ENCODE results near the gene LCN12.

LCN12 gene

GRCh38 chr9:136945333-136946227 is 6.5 kb upstream of the LCN12 start:
- no peak for DNase-seq

- DNase-seq, result no peak
Observed at GRCh38 chr9:136946228-136947027, 5.6 kb upstream of the LCN12 start.

GRCh38 chr9:136947028-136947891 is 4.8 kb upstream of the LCN12 start:
- DNase-seq, result no peak

GRCh38 chr9:136947955-136948510 is 4.0 kb upstream of the LCN12 start:
- DNase-seq, result no peak

DNA sequence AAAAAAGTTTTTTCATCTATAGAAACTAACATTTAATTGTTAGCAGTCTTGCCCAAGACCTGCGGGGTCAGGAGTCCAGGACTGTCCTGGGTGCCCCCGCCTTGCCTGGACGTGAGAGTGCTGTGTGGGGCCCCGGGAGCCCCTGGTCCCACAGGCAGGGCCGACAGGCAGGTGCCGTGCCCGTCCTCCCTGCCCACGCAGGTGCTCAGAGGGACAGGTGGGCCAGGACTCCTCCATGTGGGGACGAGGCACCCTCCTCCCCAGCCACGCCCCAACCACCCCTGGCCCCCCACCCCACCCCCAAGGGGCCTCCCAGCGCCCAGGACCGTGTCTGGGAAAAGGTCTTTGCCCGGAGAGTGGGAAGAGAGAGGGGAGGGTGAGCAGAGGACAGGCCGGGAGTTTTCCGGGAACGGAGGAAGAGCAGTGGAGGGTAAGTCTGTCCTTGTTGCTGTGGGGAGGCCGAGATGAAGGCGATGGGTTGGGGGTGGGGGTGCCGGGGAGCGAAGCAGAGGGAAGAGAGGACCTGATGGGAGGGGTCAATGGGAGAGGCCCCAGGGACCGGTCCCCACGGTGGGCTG is 2.7 kb upstream of the LCN12 start:
- DNase-seq, result no peak

DNA sequence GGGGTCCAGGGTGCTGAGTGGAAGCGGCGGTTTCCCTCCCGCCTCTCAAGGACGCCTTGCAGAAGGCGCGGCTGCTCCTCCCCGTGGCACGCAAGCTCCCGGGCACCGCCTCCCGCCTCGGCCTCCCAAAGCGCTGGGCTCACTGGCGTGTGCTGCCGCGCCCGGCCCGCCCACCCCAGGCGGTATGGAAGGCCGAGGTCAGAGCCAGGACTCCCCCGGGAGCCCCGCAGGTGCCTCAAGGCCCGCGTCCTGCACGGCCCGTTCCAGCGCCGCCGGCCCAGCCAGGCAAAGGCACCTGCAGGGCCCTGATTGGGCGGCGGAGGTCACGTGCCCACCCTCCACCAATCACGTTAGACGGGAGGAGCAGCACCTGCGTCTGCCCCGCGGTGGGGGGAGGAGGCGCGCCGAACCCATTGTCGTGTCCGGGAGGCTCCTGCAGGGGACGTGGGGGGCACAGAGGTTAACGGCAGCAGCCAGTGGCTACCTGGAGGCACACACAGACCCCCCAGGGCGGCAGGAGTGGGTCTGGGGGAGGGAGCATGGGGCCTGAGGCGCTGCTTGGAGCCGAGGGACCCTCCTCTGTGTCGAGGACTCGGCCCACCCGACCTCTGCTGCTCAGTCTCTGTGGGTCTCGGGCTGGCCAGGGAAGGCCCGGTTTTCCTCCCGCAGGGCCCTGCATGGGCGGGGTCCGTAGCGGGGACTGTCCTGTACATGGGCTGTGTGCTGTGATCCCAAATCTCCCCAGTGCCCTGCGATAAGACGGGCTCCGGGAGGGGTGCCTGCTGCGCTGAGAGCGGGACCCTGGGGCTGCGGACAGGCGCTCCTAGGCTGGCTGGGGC is 2.0 kb upstream of the LCN12 start:
- DNase-seq, result peak; percentile 71

DNA sequence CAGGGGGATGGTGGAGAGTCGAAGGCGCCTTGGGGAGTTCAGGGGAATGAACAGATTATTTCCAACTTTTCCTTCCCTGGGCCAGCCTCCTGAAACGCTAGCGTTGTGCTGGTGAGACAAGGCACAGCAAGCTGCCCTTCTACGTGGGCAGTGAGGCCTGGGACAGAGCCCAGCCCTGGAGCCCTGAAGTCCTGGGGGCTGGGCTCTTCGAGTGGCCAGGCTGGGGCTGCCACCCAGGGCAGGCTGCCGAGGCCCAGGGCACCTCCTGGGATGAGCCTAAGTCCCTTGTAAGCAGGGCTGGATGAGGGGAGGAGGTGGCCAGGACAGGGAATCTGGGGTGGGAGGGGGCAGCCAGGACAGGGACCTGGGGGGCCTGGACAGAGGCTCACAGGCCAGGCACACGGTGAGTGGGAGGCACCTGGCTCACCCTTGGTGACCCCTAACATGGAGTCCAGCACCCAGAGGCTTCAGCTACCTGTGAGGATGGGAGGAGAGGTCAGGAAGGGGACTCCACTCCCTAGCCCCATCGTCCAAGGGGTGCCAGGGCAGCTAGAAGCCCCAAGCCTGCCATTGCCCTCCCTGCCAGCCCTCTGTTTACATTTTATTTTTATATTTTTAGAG is 1.3 kb upstream of the LCN12 start:
- DNase-seq, result no peak

DNA sequence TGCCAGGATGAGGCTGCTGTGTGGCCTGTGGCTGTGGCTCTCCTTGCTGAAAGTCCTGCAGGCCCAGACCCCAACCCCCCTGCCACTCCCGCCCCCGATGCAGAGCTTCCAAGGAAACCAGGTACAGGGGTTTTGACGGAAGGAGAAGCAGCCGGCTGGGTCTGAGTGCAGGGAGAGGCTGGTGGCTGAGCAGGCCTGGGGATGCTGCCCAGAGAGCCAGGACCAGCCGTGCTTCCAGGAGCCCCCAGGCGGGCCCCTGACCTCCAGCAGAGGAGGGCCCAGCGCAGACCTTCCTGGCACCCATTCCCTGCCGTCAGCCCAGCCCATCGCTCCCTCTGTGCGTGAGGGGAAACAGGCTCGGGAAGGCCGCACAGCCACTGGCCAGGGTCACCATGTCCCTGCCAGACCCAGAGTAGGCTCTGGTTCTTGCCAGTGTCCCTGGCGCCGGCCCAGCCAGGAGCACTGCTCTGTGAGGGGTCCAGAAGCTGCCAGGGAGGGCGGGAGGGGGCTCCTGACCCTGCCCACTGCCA is 313 bp downstream of the LCN12 start:
- no peak for DNase-seq

GRCh38 chr9:136952876-136953770 is 1.1 kb downstream of the LCN12 start:
- DNase-seq, result no peak

DNA sequence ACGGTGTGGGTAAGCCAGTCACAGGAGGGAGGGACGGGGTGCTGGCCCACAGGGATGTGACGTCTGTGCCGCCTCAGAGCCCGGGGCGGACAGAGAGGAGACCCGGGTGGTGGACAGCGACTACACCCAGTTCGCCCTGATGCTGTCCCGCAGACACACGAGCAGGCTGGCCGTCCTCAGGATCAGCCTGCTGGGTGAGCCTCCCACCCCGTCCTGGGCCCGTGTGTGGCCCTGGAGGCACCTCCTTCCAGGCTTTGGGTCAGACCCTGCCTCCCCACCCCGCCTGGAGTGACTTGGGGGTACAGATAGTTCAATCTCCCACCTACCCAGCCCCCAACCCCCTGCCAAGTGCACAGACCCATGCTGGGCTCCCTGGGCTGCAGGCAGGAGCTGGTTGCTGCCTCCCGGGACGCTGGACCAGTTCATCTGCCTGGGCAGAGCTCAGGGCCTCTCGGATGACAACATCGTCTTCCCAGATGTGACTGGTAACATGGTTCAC is 1.7 kb downstream of the LCN12 start:
- no peak for DNase-seq

- no peak for DNase-seq
Observed at GRCh38 chr9:136954270-136955083, 2.4 kb downstream of the LCN12 start.

DNA sequence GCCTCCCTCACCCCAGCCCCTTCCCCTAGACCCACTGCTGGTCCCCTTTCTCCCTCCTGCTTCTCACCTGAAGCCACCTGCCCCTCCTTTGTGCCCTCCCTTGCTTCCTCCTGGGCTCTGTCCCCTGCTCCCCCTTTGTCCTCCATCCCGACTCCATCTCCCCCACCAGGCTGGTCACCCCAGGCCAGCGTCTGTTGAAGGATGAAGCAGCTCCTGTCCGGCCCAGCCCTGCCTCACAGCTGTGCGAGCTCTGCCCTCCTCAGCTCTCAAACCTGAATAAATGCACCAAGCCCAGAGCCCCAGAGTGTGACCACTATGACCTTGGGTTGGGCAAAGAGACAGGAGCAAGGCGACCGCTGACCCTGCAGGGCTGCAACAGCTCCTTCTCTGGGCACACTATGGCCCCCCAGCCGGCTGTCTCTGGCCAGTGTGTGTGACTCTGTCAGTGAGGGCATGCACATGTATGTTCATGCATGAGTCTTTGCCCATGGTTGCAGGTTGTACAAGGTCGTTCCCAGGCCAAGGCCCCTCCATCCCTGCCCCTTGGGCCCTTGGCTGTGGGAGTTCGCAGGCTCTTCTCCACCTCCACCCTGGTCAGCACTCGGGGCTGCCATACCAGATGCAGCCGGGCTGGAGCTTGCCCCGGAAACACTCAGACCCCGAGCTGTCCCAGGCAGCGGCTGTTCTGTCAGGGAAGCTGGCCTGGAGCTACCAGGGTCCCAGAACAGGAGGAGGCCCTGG is 3.3 kb downstream of the LCN12 start:
- DNase-seq, result no peak

DNA sequence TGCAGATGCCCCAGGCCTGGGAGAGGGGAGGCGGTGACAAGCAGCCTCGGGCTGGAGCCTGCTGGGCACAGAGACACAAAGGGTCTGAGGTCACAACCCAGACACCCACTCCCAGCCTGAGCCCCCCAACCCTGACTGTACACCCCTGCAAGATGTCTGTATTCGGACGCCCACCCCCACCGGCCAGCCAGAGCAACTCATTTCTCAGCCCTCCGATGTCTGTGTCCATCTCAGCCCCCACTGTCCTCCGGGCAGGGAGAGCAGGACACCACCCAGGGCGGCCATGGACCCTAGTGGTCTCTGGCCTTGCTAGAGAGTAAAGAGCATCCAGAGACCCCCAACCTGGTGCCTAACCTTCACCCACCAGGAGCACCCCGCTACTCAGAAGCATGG is 3.9 kb downstream of the LCN12 start:
- DNase-seq, result no peak

- DNase-seq, result no peak
Observed at GRCh38 chr9:136956604-136957003, 4.5 kb downstream of the LCN12 start.

DNA sequence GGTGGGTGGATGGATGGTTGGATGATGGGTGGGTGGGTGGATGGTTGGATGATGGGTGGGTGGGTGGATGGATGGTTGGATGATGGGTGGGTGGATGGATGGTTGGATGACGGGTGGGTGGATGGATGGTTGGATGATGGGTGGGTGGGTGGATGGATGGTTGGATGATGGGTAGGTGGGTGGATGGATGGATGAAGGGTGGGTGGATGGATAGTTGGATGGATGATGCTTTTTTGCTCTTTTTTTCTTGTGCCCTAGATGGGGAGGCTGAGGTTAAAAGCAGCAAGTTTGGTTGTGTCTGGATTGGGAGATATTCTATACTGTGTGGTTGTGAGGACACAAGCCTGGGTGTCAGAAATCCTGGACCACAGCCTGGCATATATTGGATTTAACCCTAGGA is 5.4 kb downstream of the LCN12 start:
- DNase-seq, result no peak

GRCh38 chr9:136957901-136958300 is 5.8 kb downstream of the LCN12 start:
- no peak for DNase-seq

- DNase-seq, result no peak
Observed at GRCh38 chr9:136958473-136958872, 6.4 kb downstream of the LCN12 start.
